H9 (cell line): ENCODE data around the gene RHOU. TPM values are rescaled to one million over a fixed set of nuclear protein-coding genes. Genes with fewer than 3 reads are reported as not detected.

Experiments used
- DNase-seq: peaks from one replicate; pipeline ENCODE4 v3.0.0-alpha.2; 2017
- H2AFZ ChIP-seq: one replicate; pipeline ENCODE4 v1.6.1; 2013; ENCODE audit warnings: mild to moderate bottlenecking, low read length, control low read depth, moderate library complexity
- H2AK5ac ChIP-seq: 2 replicates; pipeline ENCODE4 v1.6.1; 2013; ENCODE audit warnings: low read length, control low read depth, mixed read lengths; ENCODE audit not compliant: insufficient read length
- H2BK120ac ChIP-seq: one replicate; pipeline ENCODE4 v1.6.1; 2013; ENCODE audit warnings: low read depth, mild to moderate bottlenecking, low read length, control low read depth, inconsistent platforms; ENCODE audit not compliant: poor library complexity, severe bottlenecking
- H2BK12ac ChIP-seq: 2 replicates; pipeline ENCODE4 v1.6.1; 2013; ENCODE audit warnings: low read length, control low read depth, mixed read lengths, low read depth; ENCODE audit not compliant: insufficient read length
- H2BK15ac ChIP-seq: 2 replicates; pipeline ENCODE4 v1.6.1; 2013; ENCODE audit warnings: low read depth, low read length, control low read depth
- H2BK20ac ChIP-seq: one replicate; pipeline ENCODE4 v1.6.1; 2013; ENCODE audit warnings: low read depth, mild to moderate bottlenecking, low read length, control low read depth, inconsistent platforms; ENCODE audit not compliant: poor library complexity, severe bottlenecking
- H2BK5ac ChIP-seq: 2 replicates; pipeline ENCODE4 v1.6.1; 2013; ENCODE audit warnings: low read length, control low read depth, mixed read lengths; ENCODE audit not compliant: insufficient read length
- H3K14ac ChIP-seq: 2 replicates; pipeline ENCODE4 v1.6.1; 2013; ENCODE audit warnings: low read length, control low read depth; ENCODE audit not compliant: insufficient read depth
- H3K18ac ChIP-seq: 2 replicates; pipeline ENCODE4 v1.6.1; 2013; ENCODE audit warnings: low read depth, mild to moderate bottlenecking, mixed read lengths, low read length, control low read depth; ENCODE audit not compliant: insufficient read length
- H3K23ac ChIP-seq: 2 replicates; pipeline ENCODE4 v1.6.1; 2013; ENCODE audit warnings: low read length, control low read depth, mixed read lengths, low read depth; ENCODE audit not compliant: insufficient read length
- H3K23me2 ChIP-seq: 2 replicates; pipeline ENCODE4 v1.6.1; 2013; ENCODE audit warnings: low read depth, mild to moderate bottlenecking, mixed read lengths, low read length, control low read depth; ENCODE audit not compliant: insufficient read length, poor library complexity, severe bottlenecking
- H3K27ac ChIP-seq: 2 replicates; pipeline ENCODE4 v1.5.1; 2013; ENCODE audit warnings: low read length, control low read depth, mixed read lengths, low read depth; ENCODE audit not compliant: insufficient read length
- H3K27me3 ChIP-seq: 2 replicates; pipeline ENCODE4 v1.6.1; 2013; ENCODE audit warnings: low read length, control low read depth, inconsistent platforms; ENCODE audit not compliant: insufficient read depth
- H3K4ac ChIP-seq: 2 replicates; pipeline ENCODE4 v1.6.1; 2013; ENCODE audit warnings: low read depth, mild to moderate bottlenecking, control low read depth, inconsistent platforms, low read length, moderate library complexity
- H3K4me1 ChIP-seq: 2 replicates; pipeline ENCODE4 v1.6.1; 2013; ENCODE audit warnings: low read length, control low read depth, inconsistent platforms; ENCODE audit not compliant: insufficient read depth
- H3K4me2 ChIP-seq: 2 replicates; pipeline ENCODE4 v1.6.1; 2013; ENCODE audit warnings: low read length, control low read depth, mixed read lengths; ENCODE audit not compliant: insufficient read length, insufficient read depth
- H3K56ac ChIP-seq: 2 replicates; pipeline ENCODE4 v1.6.1; 2013; ENCODE audit warnings: low read depth, mild to moderate bottlenecking, mixed read lengths, low read length, control low read depth; ENCODE audit not compliant: insufficient read length
- H3K79me1 ChIP-seq: 2 replicates; pipeline ENCODE4 v1.6.1; 2013; ENCODE audit warnings: low read depth, mild to moderate bottlenecking, moderate library complexity, low read length, control low read depth, inconsistent platforms; ENCODE audit not compliant: insufficient read depth, poor library complexity, severe bottlenecking
- H3K79me2 ChIP-seq: 2 replicates; pipeline ENCODE4 v1.6.1; 2013; ENCODE audit warnings: low read length, control low read depth, inconsistent platforms; ENCODE audit not compliant: insufficient read depth
- H3K9ac ChIP-seq: 2 replicates; pipeline ENCODE4 v1.6.1; 2013; ENCODE audit warnings: low read length, control low read depth, mixed read lengths; ENCODE audit not compliant: insufficient read length; ENCODE audit errors: extremely low read depth
- H3K9me3 ChIP-seq: one replicate; pipeline ENCODE4 v1.6.1; 2013; ENCODE audit warnings: low read depth, low read length, inconsistent platforms; ENCODE audit not compliant: control insufficient read depth
- H3T11ph ChIP-seq: one replicate; pipeline ENCODE4 v1.6.1; 2013; ENCODE audit warnings: mild to moderate bottlenecking, low read length, control low read depth, inconsistent platforms
- H4K20me1 ChIP-seq: one replicate; pipeline ENCODE4 v1.6.1; 2013; ENCODE audit not compliant: control insufficient read depth, insufficient read length, insufficient read depth
- H4K5ac ChIP-seq: 2 replicates; pipeline ENCODE4 v1.6.1; 2013; ENCODE audit warnings: low read depth, mild to moderate bottlenecking, mixed read lengths, low read length, control low read depth; ENCODE audit not compliant: insufficient read length
- H4K8ac ChIP-seq: replicated peaks from 2 replicates; pipeline ENCODE4 v1.6.1; 2013; ENCODE audit warnings: low read length, control low read depth, mixed read lengths, low read depth; ENCODE audit not compliant: insufficient read length
- H4K91ac ChIP-seq: 2 replicates; pipeline ENCODE4 v1.6.1; 2013; ENCODE audit warnings: low read depth, mild to moderate bottlenecking, moderate library complexity, mixed read lengths, low read length, control low read depth; ENCODE audit not compliant: insufficient read length
- H3K27ac Mint-ChIP-seq, 3 experiments: 2 replicates in 2 of 3; 3 replicates in 1 of 3; pipeline ENCODE4 v1.8.0; 2020 to 2021; ENCODE audit warnings: mixed read lengths in 3 of 3, mild to moderate bottlenecking in 1 of 3, moderate library complexity in 1 of 3
- H3K27me3 Mint-ChIP-seq: 2 replicates; pipeline ENCODE4 v1.8.0; 2021; ENCODE audit warnings: low read depth, mild to moderate bottlenecking, moderate library complexity, mixed read lengths
- H3K36me3 Mint-ChIP-seq, 3 experiments: 2 replicates in 2 of 3; 3 replicates in 1 of 3; pipeline ENCODE4 v1.8.0; 2020 to 2021; ENCODE audit warnings: low read depth in 3 of 3, mixed read lengths in 3 of 3; ENCODE audit not compliant: insufficient read depth in 1 of 3
- H3K4me1 Mint-ChIP-seq, 2 experiments: 2 replicates each; pipeline ENCODE4 v1.8.0; 2020; ENCODE audit warnings: mixed read lengths in 2 of 2
- H3K4me3 Mint-ChIP-seq, 2 experiments: 2 replicates in 1 of 2; 3 replicates in 1 of 2; pipeline ENCODE4 v1.8.0; 2020 to 2021; ENCODE audit warnings: mild to moderate bottlenecking in 2 of 2, mixed read lengths in 2 of 2, moderate library complexity in 1 of 2
- H3K9me3 Mint-ChIP-seq, 2 experiments: 2 replicates in 1 of 2; 3 replicates in 1 of 2; pipeline ENCODE4 v1.8.0; 2020; ENCODE audit warnings: mild to moderate bottlenecking in 2 of 2, mixed read lengths in 2 of 2, moderate library complexity in 1 of 2
- WGBS: extraction: QIAGEN DNeasy Blood & Tissue Kit; methylation state at CpG from one replicate; pipeline ENCODE4 v1.1.7; 2013; ENCODE audit warnings: missing lambda C conversion rate, low lambda C conversion rate, mixed read lengths; ENCODE audit not compliant: insufficient read length; ENCODE audit errors: extremely low coverage; 5-methylcytosine and 5-hydroxymethylcytosine counted together
- total RNA-seq: library from RNA; stranded (reverse); gene quantifications from 2 replicates; pipeline ENCODE4 v1.2.1, GENCODE V29; 2021
- TF ChIP-seq, protein P1 (sequence below): fragments of 200-600 bp; sonication (generic); conservative IDR thresholded peaks from 3 replicates; pipeline ENCODE4 v1.8.0; 2021; ENCODE audit warnings: antibody characterized with exemption, mild to moderate bottlenecking

RHOU gene
- total RNA-seq, 1 experiment from 2014 or later: 3.9 TPM

DNA sequence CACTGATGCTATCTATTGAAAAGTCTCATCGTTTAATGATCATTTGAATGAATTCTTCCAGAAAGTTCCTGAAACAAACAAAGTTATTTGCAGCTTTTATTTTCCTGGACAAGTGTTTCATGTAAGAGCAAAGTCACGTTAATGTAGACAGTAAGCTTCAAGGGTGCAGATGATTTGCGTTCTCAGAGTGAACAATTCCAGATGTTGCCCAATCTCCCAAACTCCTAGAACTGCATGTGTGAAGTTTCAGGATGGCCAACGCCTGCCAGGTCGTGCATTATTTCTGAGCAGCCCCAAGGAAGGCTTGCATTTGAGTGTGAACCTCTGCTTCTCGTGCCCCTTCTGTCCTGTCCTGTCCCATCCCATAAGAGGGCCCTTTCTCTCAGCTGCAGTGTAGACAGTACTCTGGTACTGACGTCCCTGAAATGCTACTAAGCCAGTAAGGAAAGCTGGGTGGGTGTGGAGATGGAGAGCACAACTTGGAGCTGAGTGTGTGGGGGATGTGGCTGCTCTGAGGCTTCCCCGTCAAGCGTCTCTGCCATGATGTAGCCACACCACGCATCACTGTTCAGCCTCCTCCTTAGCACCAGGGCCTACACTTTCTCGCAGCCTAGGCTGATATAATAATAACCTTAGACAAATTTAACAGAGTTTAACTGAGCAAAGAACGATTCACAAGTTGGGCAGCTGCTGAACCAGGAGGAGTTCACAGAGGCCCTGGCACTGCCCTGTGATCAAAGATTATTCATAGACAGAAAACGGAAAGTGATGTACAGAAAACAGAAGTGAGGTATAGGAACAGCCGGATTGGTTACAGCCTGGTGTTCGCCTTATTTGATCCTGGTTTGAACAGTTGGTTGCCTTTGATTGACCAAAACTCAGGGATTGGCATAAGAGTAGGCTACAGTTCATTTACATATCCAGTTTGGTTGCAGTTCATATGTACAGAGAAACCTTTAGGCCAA is 50.4 kb downstream of the RHOU start:
- Histone ChIP-seq H3K56ac (no peak overlapping the region), H3K27me3 (no peaks in the 10 kb centered on the region)
- no peak overlapping the region for H3K4me3 Mint-ChIP-seq

More for the DNA sequence above, 50.4 kb downstream of the RHOU start:
- Histone ChIP-seq H2BK5ac (no peak overlapping the region), H4K8ac (no peak overlapping the region), H3K18ac (no peak overlapping the region), H4K20me1 (no peaks in the 10 kb centered on the region), H2AFZ (no peak overlapping the region), H4K5ac (no peak overlapping the region), H3K4me1 (no peaks in the 10 kb centered on the region), H3K23ac (no peak overlapping the region), H3K23me2 (no peaks in the 10 kb centered on the region), H2AK5ac (no peak overlapping the region), H3K27ac (no peak overlapping the region), H3K4me2 (no peak overlapping the region), H2BK15ac (no peak overlapping the region), H3K9me3 (no peaks in the 10 kb centered on the region), H2BK12ac (no peak overlapping the region), H3K14ac (no peak overlapping the region), H3K79me2 (no peaks in the 10 kb centered on the region), H4K91ac (no peak overlapping the region), H3K9ac (no peak overlapping the region), H3K79me1 (no peaks in the 10 kb centered on the region), H2BK20ac (no peak overlapping the region), H3T11ph (no peak overlapping the region), H2BK120ac (no peak overlapping the region), H3K4ac (no peak overlapping the region)
- H3K27ac Mint-ChIP-seq: no peak overlapping the region
- TF ChIP-seq, protein P1, sequence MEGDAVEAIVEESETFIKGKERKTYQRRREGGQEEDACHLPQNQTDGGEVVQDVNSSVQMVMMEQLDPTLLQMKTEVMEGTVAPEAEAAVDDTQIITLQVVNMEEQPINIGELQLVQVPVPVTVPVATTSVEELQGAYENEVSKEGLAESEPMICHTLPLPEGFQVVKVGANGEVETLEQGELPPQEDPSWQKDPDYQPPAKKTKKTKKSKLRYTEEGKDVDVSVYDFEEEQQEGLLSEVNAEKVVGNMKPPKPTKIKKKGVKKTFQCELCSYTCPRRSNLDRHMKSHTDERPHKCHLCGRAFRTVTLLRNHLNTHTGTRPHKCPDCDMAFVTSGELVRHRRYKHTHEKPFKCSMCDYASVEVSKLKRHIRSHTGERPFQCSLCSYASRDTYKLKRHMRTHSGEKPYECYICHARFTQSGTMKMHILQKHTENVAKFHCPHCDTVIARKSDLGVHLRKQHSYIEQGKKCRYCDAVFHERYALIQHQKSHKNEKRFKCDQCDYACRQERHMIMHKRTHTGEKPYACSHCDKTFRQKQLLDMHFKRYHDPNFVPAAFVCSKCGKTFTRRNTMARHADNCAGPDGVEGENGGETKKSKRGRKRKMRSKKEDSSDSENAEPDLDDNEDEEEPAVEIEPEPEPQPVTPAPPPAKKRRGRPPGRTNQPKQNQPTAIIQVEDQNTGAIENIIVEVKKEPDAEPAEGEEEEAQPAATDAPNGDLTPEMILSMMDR: no peak
- no CpG with 5 or more reads among the region's 15 CpGs for WGBS
- no peaks in the 10 kb centered on the region; a peak in 1 of 7 replicates for H3K36me3 Mint-ChIP-seq
- DNase-seq: no peak
- no peaks in the 10 kb centered on the region for H3K4me1 Mint-ChIP-seq
- peaks cover 10% of the 10 kb centered on the region for H3K27me3 Mint-ChIP-seq
- H3K9me3 Mint-ChIP-seq: no peaks in the 10 kb centered on the region
